Fibroblast of skin of right biceps (primary cell): ENCODE measurements around the gene AMPD2.

ENCODE experiments used
- DNase-seq: peaks from one replicate; pipeline ENCODE4 v3.0.0-alpha.2; 2013

AMPD2 gene

GRCh38 chr1:109630898-109631512, 11.4 kb downstream of the AMPD2 start:
- no peak for DNase-seq

GRCh38 chr1:109631513-109632505, 12.2 kb downstream of the AMPD2 start:
- no peak for DNase-seq

- no peak for DNase-seq
These were observed 13.2 kb downstream of the AMPD2 start for GRCh38 chr1:109632671-109633346.

- DNase-seq, result no peak
These were observed 14.7 kb downstream of the AMPD2 start for GRCh38 chr1:109634292-109634691.

GRCh38 chr1:109634771-109635750, 15.4 kb downstream of the AMPD2 start:
- no peak for DNase-seq

- no peak for DNase-seq
These were observed 16.2 kb downstream of the AMPD2 start for GRCh38 chr1:109635862-109636200.

GRCh38 chr1:109636201-109636952, 16.7 kb downstream of the AMPD2 start:
- peak; percentile 64 for DNase-seq

- no peak for DNase-seq
These were observed 17.8 kb downstream of the AMPD2 start for GRCh38 chr1:109637446-109637845.

- DNase-seq, result no peak
These were observed 19.6 kb downstream of the AMPD2 start for GRCh38 chr1:109639063-109639840.

GRCh38 chr1:109639841-109640184, 20.2 kb downstream of the AMPD2 start:
- DNase-seq, result no peak

- DNase-seq, result peak; percentile 56
These were observed 20.7 kb downstream of the AMPD2 start for GRCh38 chr1:109640285-109640865.

- DNase-seq, result no peak
These were observed 21.6 kb downstream of the AMPD2 start for GRCh38 chr1:109641078-109641740.

- DNase-seq, result no peak
These were observed 22.2 kb downstream of the AMPD2 start for GRCh38 chr1:109641861-109642260.

GRCh38 chr1:109642626-109643025, 23.0 kb downstream of the AMPD2 start:
- DNase-seq, result no peak

- DNase-seq, result peak; percentile 74
These were observed 24.0 kb downstream of the AMPD2 start for GRCh38 chr1:109643385-109644230.

- DNase-seq, result no peak
These were observed 25.0 kb downstream of the AMPD2 start for GRCh38 chr1:109644670-109645069.

GRCh38 chr1:109649491-109649914, 29.9 kb downstream of the AMPD2 start:
- no peak for DNase-seq

- DNase-seq, result peak; percentile 74
These were observed 31.0 kb downstream of the AMPD2 start for GRCh38 chr1:109650609-109651008.

- no peak for DNase-seq
These were observed 32.8 kb downstream of the AMPD2 start for GRCh38 chr1:109652402-109652801.
